ENCODE data around the gene IMPA2. TPM values are rescaled to one million over a fixed set of nuclear protein-coding genes. Genes with fewer than 3 reads are reported as not detected.

The IMPA2 gene
- total and polyA plus RNA-seq, 2 of the 4 experiments (the other 2 are of a cell fraction): 5.4 to 5.5 TPM

- H3K27ac ChIP-seq (ENCODE audit: insufficient read depth, low read length): no peak overlapping the region
- intact Hi-C loops (cut with micrococcal nuclease) (loop anchor here (5.0 kb wide), 1 partner anchor 54 kb away; no protein-coding TSS in a partner anchor), dilution Hi-C loops (cut with HindIII; ENCODE audit: low sequenced_read_pairs, unreplicated experiment) (no loop called here), in situ Hi-C loops (cut with MboI; ENCODE audit: low sequenced_read_pairs) (no loop called here)
- H2BK15ac ChIP-seq (ENCODE audit: low read depth, low read length): 0 out of 3 replicates have a peak overlapping the region, but pooled peaks have one; percentile 36
- no peaks in the 10 kb centered on the region for H3K9me3 ChIP-seq (ENCODE audit: control insufficient read depth, insufficient read depth, low read length)
- H3K79me1 ChIP-seq (ENCODE audit: low read depth in 1 of 2, low read length in 2 of 2): peaks cover 9 to 16% of the 10 kb centered on the region in 2 experiments; a peak in 2 of 4 replicates
- H2AFZ ChIP-seq (replicated peaks; ENCODE audit: low read length, poor library complexity): no peak overlapping the region
- BruUV-seq (replicated peaks): no TSS peak
- H3K9me1 ChIP-seq (ENCODE audit: insufficient read depth, low read length): 0 out of 2 replicates have a peak, but pooled peaks cover 6% of the 10 kb centered on the region
- no peak overlapping the region for H4K5ac ChIP-seq (ENCODE audit: low read depth, low read length)
- no peaks in the 10 kb centered on the region for H4K20me1 ChIP-seq (ENCODE audit: insufficient read depth, low read length)
- H2AK9ac ChIP-seq (replicated peaks; ENCODE audit: low read depth, low read length, poor library complexity): no peak overlapping the region
- POLR2A ChIA-PET (ENCODE audit: unreplicated experiment): no interaction called here
- 0 out of 2 replicates have a peak overlapping the region, but pooled peaks have one; percentile 54 for H3K23ac ChIP-seq (ENCODE audit: low read depth, low read length)
- no peak overlapping the region for H2BK5ac ChIP-seq (ENCODE audit: low read depth, low read length, poor library complexity, severe bottlenecking)
- ATAC-seq (ENCODE audit: low read depth) (no peak), DNase-seq (no peak)
- peak overlapping the region; percentile 0; the same call in 1 of the 2 replicates for H3K4me3 ChIP-seq (ENCODE audit: insufficient read depth, low read depth, low read length)
- no peak overlapping the region for H4K91ac ChIP-seq (ENCODE audit: insufficient read depth, low read depth, low read length)
- peak overlapping the region; percentile 53 for H3K4me2 ChIP-seq (ENCODE audit: low read depth, low read length)
- 100% methylated on average over 1 of the region's 4 CpGs; no CpG with 5 or more reads in 1 of the 2 experiments for WGBS, 2 experiments (ENCODE audit: extremely low coverage in 2 of 2, insufficient read length in 1 of 2)
- H3K18ac ChIP-seq (ENCODE audit: low read depth, low read length): no peak overlapping the region
- CTCF ChIA-PET: interaction anchor here (1.0 kb wide), 1 partner anchor 12 kb away, joined by 5 read pairs; no protein-coding TSS in a partner anchor
- no peaks in the 10 kb centered on the region for H3K27me3 ChIP-seq (ENCODE audit: control insufficient read depth, insufficient read depth, low read length)
- no peaks in the 10 kb centered on the region for H3K36me3 ChIP-seq (ENCODE audit: control insufficient read depth, insufficient read depth, low read length)
- no peak overlapping the region for H2BK20ac ChIP-seq (ENCODE audit: low read depth, low read length)
- H4K8ac ChIP-seq (ENCODE audit: low read depth in 2 of 2, low read length in 2 of 2): no peak overlapping the region
- peaks cover 7% of the 10 kb centered on the region for H3K4me1 ChIP-seq (ENCODE audit: control insufficient read depth, insufficient read depth, low read length)
- H3K4ac ChIP-seq (ENCODE audit: low read depth, low read length): no peak overlapping the region
- TF ChIP-seq CEBPB (IDR thresholded peaks at IDR 0.05; ENCODE audit: low read depth, low read length) (peak; percentile 82), USF2 (IDR thresholded peaks at IDR 0.05; ENCODE audit: low read depth, low read length) (no peak)
- H3K9ac ChIP-seq (ENCODE audit: low read depth, low read length): peak overlapping the region; percentile 69
- no peak overlapping the region for H3K56ac ChIP-seq (ENCODE audit: extremely low read depth, insufficient read depth, low read length)
- H2AK5ac ChIP-seq (ENCODE audit: low read depth, low read length): no peak overlapping the region
- no peak overlapping the region for H2BK120ac ChIP-seq (ENCODE audit: low read depth, low read length)
- H3K14ac ChIP-seq (replicated peaks; ENCODE audit: low read depth, low read length): no peak overlapping the region
These were observed 1.7 kb downstream of the IMPA2 start for GRCh38 chr18:11982981-11983380.
